OCI-LY1 (cell line): ENCODE results near the gene SDCBP2.
A peak's percentile ranks its signal among the peaks of the same experiment; 100 is the strongest.

ENCODE experiments used
- CTCF ChIP-seq: fragments of 200-600 bp; sonication (generic), shearing (Covaris generic); IDR thresholded peaks from 2 replicates; pipeline ENCODE4 v1.5.1; 2017; ENCODE audit warnings: mild to moderate bottlenecking, antibody characterized with exemption, low read length, moderate library complexity, mixed read lengths
- EZH2 ChIP-seq: fragments of 200-600 bp; sonication (generic), shearing (Covaris generic); IDR thresholded peaks from 2 replicates; pipeline ENCODE4 v1.8.0; 2017; ENCODE audit warnings: borderline replicate concordance, mixed run types, mild to moderate bottlenecking, antibody characterized with exemption, low read length, moderate library complexity, mixed read lengths

GRCh38 chr20:1334761-1335160, 5.8 kb upstream of the SDCBP2 start:
- peak; percentile 34 for TF ChIP-seq CTCF
- no peak for TF ChIP-seq EZH2
